GM23338 (cell line): ENCODE measurements around the gene SFPQ. TPM values are rescaled to one million over a fixed set of nuclear protein-coding genes. Genes with fewer than 3 reads are reported as not detected.

ENCODE experiments used
- ATAC-seq: fragments of 200-7000 bp; cut with Tn5 transposase; 3 replicates; pipeline ENCODE4 v1.9.1; 2020
- DNase-seq: peaks from one replicate; pipeline ENCODE4 v3.0.0-alpha.2; 2015; ENCODE audit warnings: low spot score
- H2AFZ ChIP-seq: fragments of 200-600 bp; sonication (generic); 2 replicates; pipeline ENCODE4 v1.8.0; 2016; ENCODE audit warnings: antibody characterized with exemption, mild to moderate bottlenecking, moderate library complexity
- H3F3A ChIP-seq: fragments of 200-600 bp; sonication (generic); replicated peaks from 2 replicates; pipeline ENCODE4 v1.8.0; 2017; ENCODE audit warnings: antibody characterized with exemption, mixed run types, low read depth
- H3K27ac ChIP-seq: fragments of 200-600 bp; sonication (generic); 2 replicates; pipeline ENCODE4 v1.6.1; 2016; ENCODE audit warnings: low read depth
- H3K27me3 ChIP-seq: fragments of 200-600 bp; sonication (generic); 2 replicates; pipeline ENCODE4 v1.8.0; 2016; ENCODE audit warnings: mild to moderate bottlenecking, mixed run types, moderate library complexity; ENCODE audit not compliant: insufficient read depth
- H3K36me3 ChIP-seq: fragments of 200-600 bp; sonication (generic); 2 replicates; pipeline ENCODE4 v1.8.0; 2016; ENCODE audit warnings: mild to moderate bottlenecking; ENCODE audit not compliant: insufficient read depth
- H3K4me1 ChIP-seq: fragments of 200-600 bp; sonication (generic); 2 replicates; pipeline ENCODE4 v1.8.0; 2016; ENCODE audit warnings: mild to moderate bottlenecking, moderate library complexity; ENCODE audit not compliant: insufficient read depth
- H3K4me2 ChIP-seq: fragments of 200-600 bp; sonication (generic); 2 replicates; pipeline ENCODE4 v1.7.1; 2017; ENCODE audit warnings: mixed run types
- H3K4me3 ChIP-seq: fragments of 200-600 bp; sonication (generic); 2 replicates; pipeline ENCODE4 v1.6.1; 2016; ENCODE audit warnings: mixed run types
- H3K79me2 ChIP-seq: fragments of 200-600 bp; sonication (generic); replicated peaks from 2 replicates; pipeline ENCODE4 v1.8.0; 2017; ENCODE audit warnings: mild to moderate bottlenecking; ENCODE audit not compliant: insufficient read depth
- H3K9me2 ChIP-seq: fragments of 200-600 bp; sonication (generic); 2 replicates; pipeline ENCODE4 v1.8.0; 2017; ENCODE audit not compliant: insufficient read depth
- H4K20me1 ChIP-seq: fragments of 200-600 bp; sonication (generic); replicated peaks from 2 replicates; pipeline ENCODE4 v1.8.0; 2017; ENCODE audit warnings: mild to moderate bottlenecking; ENCODE audit not compliant: insufficient read depth
- H3K27ac Mint-ChIP-seq: 2 replicates; pipeline ENCODE4 v1.8.0; 2020; ENCODE audit warnings: inconsistent platforms, mild to moderate bottlenecking, moderate library complexity, mixed read lengths
- H3K27me3 Mint-ChIP-seq: 3 replicates; pipeline ENCODE4 v1.8.0; 2022; ENCODE audit warnings: low read depth, mild to moderate bottlenecking, moderate library complexity, mixed read lengths, inconsistent platforms; ENCODE audit not compliant: insufficient read depth, poor library complexity
- H3K36me3 Mint-ChIP-seq: 3 replicates; pipeline ENCODE4 v1.8.0; 2021; ENCODE audit warnings: low read depth, mild to moderate bottlenecking, inconsistent platforms, moderate library complexity, mixed read lengths
- H3K4me1 Mint-ChIP-seq: 3 replicates; pipeline ENCODE4 v1.8.0; 2020; ENCODE audit warnings: mild to moderate bottlenecking, inconsistent platforms, mixed read lengths
- H3K4me3 Mint-ChIP-seq: 3 replicates; pipeline ENCODE4 v1.8.0; 2021; ENCODE audit warnings: moderate library complexity, mild to moderate bottlenecking, inconsistent platforms, mixed read lengths
- H3K9me3 Mint-ChIP-seq: 3 replicates; pipeline ENCODE4 v1.8.0; 2020; ENCODE audit warnings: moderate library complexity, mild to moderate bottlenecking, inconsistent platforms, mixed read lengths
- CREB1 ChIP-seq: fragments of 250-450 bp; sonication (Bioruptor Pico); IDR thresholded peaks from 2 replicates; pipeline ENCODE4 v1.5.0; 2020; ENCODE audit warnings: low read depth, mild to moderate bottlenecking, moderate library complexity
- ETS1 ChIP-seq: IDR thresholded peaks from 2 replicates; pipeline ENCODE4 v1.6.1; 2016; ENCODE audit warnings: antibody characterized with exemption
- EZH2 ChIP-seq: fragments of 200-600 bp; sonication (generic); IDR thresholded peaks from one replicate; pipeline ENCODE4 v1.8.0; 2017; ENCODE audit warnings: antibody characterized with exemption, mild to moderate bottlenecking, low read depth; ENCODE audit not compliant: unreplicated experiment
- EZH2phosphoT487 ChIP-seq: fragments of 200-600 bp; sonication (generic); IDR thresholded peaks from one replicate; pipeline ENCODE4 v1.8.1; 2018; ENCODE audit warnings: antibody characterized with exemption; ENCODE audit not compliant: unreplicated experiment
- NANOG ChIP-seq: IDR thresholded peaks from 2 replicates; pipeline ENCODE4 v1.6.1; 2016; ENCODE audit warnings: antibody characterized with exemption, borderline replicate concordance
- POLR2AphosphoS5 ChIP-seq: IDR thresholded peaks from 2 replicates; pipeline ENCODE4 v1.6.1; 2016; ENCODE audit warnings: antibody characterized with exemption, low read depth
- STAT1 ChIP-seq: IDR thresholded peaks from one replicate; pipeline ENCODE4 v1.6.1; 2016; ENCODE audit warnings: antibody characterized with exemption; ENCODE audit not compliant: unreplicated experiment
- ZNF331 ChIP-seq: fragments of 250-450 bp; sonication (Bioruptor Pico); IDR thresholded peaks from 2 replicates; pipeline ENCODE4 v1.5.0; 2020; ENCODE audit warnings: low read depth, mild to moderate bottlenecking, moderate library complexity
- ZNF462 ChIP-seq: fragments of 250-450 bp; sonication (Bioruptor Pico); IDR thresholded peaks from 2 replicates; pipeline ENCODE4 v1.5.0; 2020; ENCODE audit warnings: mild to moderate bottlenecking, moderate library complexity
- polyA plus RNA-seq: library from polyadenylated mRNA; unstranded; fragments of >200 nt; fragmentation: Nextera tagmentation; extraction: Ambion mirVana; gene quantifications from 2 replicates; pipeline ENCODE4 v1.2.1, GENCODE V29; 2016
- total RNA-seq: library from RNA; depleted of rRNA; stranded (reverse); fragments of >200 nt; shearing (Covaris generic); gene quantifications from 2 replicates; pipeline ENCODE4 v1.2.3, GENCODE V29; 2014

The SFPQ gene
- total and polyA plus RNA-seq, 2 experiments from 2014 or later = 258 to 352 TPM

- peak overlapping the region; percentile 93 for H3K4me3 Mint-ChIP-seq
- H3K36me3 Mint-ChIP-seq = peaks cover 85% of the 10 kb centered on the region
- H4K20me1 ChIP-seq = peaks cover 72% of the 10 kb centered on the region
- H3K9me2 ChIP-seq = no peaks in the 10 kb centered on the region
- H3K27me3 Mint-ChIP-seq = peaks cover 28% of the 10 kb centered on the region
- peaks cover 62% of the 10 kb centered on the region for H3F3A ChIP-seq
- no peak for TF ChIP-seq ZNF462 (CRISPR knock-in tag)
- TF ChIP-seq POLR2AphosphoS5 = 0 out of 2 replicates have a peak, but pooled peaks have one; percentile 5
- peak overlapping the region; percentile 7; the same call in 1 of the 2 replicates for H3K27ac ChIP-seq
- H3K4me2 ChIP-seq = peak overlapping the region; percentile 100; the same call in 1 of the 2 replicates
- ATAC-seq = no peak
- DNase-seq = no peak
- H3K27ac Mint-ChIP-seq = peak overlapping the region; percentile 40; the same call in 1 of the 2 replicates
- peaks cover 89% of the 10 kb centered on the region for H3K79me2 ChIP-seq
- no peak overlapping the region for H2AFZ ChIP-seq
- H3K36me3 ChIP-seq = peaks cover 79% of the 10 kb centered on the region
- H3K4me3 ChIP-seq = peak overlapping the region; percentile 88
- peaks cover 58% of the 10 kb centered on the region for H3K4me1 Mint-ChIP-seq
- no peaks in the 10 kb centered on the region; the same call in 1 of the 2 replicates for H3K4me1 ChIP-seq
- H3K9me3 Mint-ChIP-seq = peaks cover 4% of the 10 kb centered on the region; the same call in 1 of the 3 replicates
- no peaks in the 10 kb centered on the region for H3K27me3 ChIP-seq
These were observed 4.2 kb downstream of the SFPQ start for GRCh38 chr1:35188578-35189392.

GRCh38 chr1:35187816-35188342 lies 5.1 kb downstream of the SFPQ start:
- no peak overlapping the region for H3K27ac ChIP-seq
- no peaks in the 10 kb centered on the region; the same call in 1 of the 2 replicates for H3K4me1 ChIP-seq
- H4K20me1 ChIP-seq = peaks cover 80% of the 10 kb centered on the region
- H3K4me3 Mint-ChIP-seq = no peak overlapping the region; the same call in 2 of the 3 replicates
- no peak for ATAC-seq
- H3K4me3 ChIP-seq = no peak overlapping the region
- no peak for DNase-seq
- peaks cover 94% of the 10 kb centered on the region for H3K36me3 Mint-ChIP-seq
- H3K9me3 Mint-ChIP-seq = peaks cover 4% of the 10 kb centered on the region; the same call in 1 of the 3 replicates
- H3K27me3 ChIP-seq = no peaks in the 10 kb centered on the region
- no peaks in the 10 kb centered on the region for H3K9me2 ChIP-seq
- 0 out of 2 replicates have a peak overlapping the region, but pooled peaks have one; percentile 0 for H3K27ac Mint-ChIP-seq
- peaks cover 68% of the 10 kb centered on the region for H3F3A ChIP-seq
- H3K4me1 Mint-ChIP-seq = peaks cover 52% of the 10 kb centered on the region
- peaks cover 23% of the 10 kb centered on the region for H3K27me3 Mint-ChIP-seq
- H2AFZ ChIP-seq = no peak overlapping the region
- peaks cover 98% of the 10 kb centered on the region for H3K79me2 ChIP-seq
- H3K36me3 ChIP-seq = peaks cover 87% of the 10 kb centered on the region
- H3K4me2 ChIP-seq = no peak overlapping the region
- TF ChIP-seq EZH2 (no peak), CREB1 (CRISPR knock-in tag) (no peak), ZNF331 (CRISPR knock-in tag) (no peak), POLR2AphosphoS5 (no peak), EZH2phosphoT487 (no peak), ETS1 (no peak), NANOG (no peak), STAT1 (no peak)
